SK-N-SH (cell line): ENCODE measurements around the gene PRDM15.

Experiments used
- EZH2phosphoT487 ChIP-seq: fragments of 200-600 bp; sonication (generic); IDR thresholded peaks from 2 replicates; pipeline ENCODE4 v1.6.1; 2017; ENCODE audit warnings: low read depth, mixed run types, mild to moderate bottlenecking, antibody characterized with exemption, moderate library complexity, borderline replicate concordance
- GABPA ChIP-seq: IDR thresholded peaks from 2 replicates; pipeline ENCODE4 v1.4.0; 2012; ENCODE audit warnings: low read depth, mild to moderate bottlenecking
- JUND ChIP-seq: IDR thresholded peaks from 2 replicates; pipeline ENCODE4 v1.4.0; 2012
- POLR2AphosphoS5 ChIP-seq: IDR thresholded peaks from 2 replicates; pipeline ENCODE4 v1.6.1; 2012; ENCODE audit warnings: low read depth, low read length
- REST ChIP-seq: IDR thresholded peaks from 2 replicates; pipeline ENCODE4 v1.6.1; 2012; ENCODE audit warnings: mild to moderate bottlenecking, low read depth, low read length, moderate library complexity
- RFX5 ChIP-seq: IDR thresholded peaks from 2 replicates; pipeline ENCODE4 v1.6.1; 2012; ENCODE audit warnings: mild to moderate bottlenecking, improper control_type of control experiment, low read length
- TEAD4 ChIP-seq: IDR thresholded peaks from 2 replicates; pipeline ENCODE4 v1.4.0; 2012; ENCODE audit warnings: mild to moderate bottlenecking, borderline replicate concordance; ENCODE audit not compliant: insufficient read depth
- YY1 ChIP-seq: IDR thresholded peaks from 2 replicates; pipeline ENCODE4 v1.4.0; 2012; ENCODE audit warnings: low read depth, mild to moderate bottlenecking
- TF ChIP-seq, protein P1 (sequence below): fragments of 200-600 bp; sonication (generic); IDR thresholded peaks from 2 replicates; pipeline ENCODE4 v1.6.1; 2017; ENCODE audit warnings: antibody characterized with exemption, mild to moderate bottlenecking, moderate library complexity

DNA sequence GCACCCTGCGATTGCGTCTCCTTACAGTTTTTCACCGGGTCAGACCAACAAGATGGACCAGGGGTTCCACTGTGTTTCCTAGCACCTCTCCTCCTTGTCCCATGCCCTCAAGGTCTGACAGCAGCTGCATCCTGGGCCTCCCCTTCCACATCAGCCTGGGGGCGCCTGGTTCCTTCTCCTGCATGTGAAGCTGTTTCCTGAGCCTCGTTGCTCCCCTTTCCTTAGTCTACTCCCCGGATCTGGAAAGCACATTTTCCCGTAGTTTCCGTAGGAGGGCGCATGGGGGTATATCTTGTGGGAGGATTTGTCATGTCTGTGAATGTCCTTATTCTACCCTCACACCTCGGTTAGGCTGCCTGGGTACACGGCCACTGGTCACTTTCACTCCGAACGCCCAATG is 6.1 kb downstream of the PRDM15 start:
- TF ChIP-seq, protein P1, sequence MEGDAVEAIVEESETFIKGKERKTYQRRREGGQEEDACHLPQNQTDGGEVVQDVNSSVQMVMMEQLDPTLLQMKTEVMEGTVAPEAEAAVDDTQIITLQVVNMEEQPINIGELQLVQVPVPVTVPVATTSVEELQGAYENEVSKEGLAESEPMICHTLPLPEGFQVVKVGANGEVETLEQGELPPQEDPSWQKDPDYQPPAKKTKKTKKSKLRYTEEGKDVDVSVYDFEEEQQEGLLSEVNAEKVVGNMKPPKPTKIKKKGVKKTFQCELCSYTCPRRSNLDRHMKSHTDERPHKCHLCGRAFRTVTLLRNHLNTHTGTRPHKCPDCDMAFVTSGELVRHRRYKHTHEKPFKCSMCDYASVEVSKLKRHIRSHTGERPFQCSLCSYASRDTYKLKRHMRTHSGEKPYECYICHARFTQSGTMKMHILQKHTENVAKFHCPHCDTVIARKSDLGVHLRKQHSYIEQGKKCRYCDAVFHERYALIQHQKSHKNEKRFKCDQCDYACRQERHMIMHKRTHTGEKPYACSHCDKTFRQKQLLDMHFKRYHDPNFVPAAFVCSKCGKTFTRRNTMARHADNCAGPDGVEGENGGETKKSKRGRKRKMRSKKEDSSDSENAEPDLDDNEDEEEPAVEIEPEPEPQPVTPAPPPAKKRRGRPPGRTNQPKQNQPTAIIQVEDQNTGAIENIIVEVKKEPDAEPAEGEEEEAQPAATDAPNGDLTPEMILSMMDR = no peak
- TF ChIP-seq TEAD4 = no peak
- no peak for TF ChIP-seq REST
- TF ChIP-seq JUND = no peak
- no peak for TF ChIP-seq RFX5
- no peak for TF ChIP-seq GABPA
- TF ChIP-seq POLR2AphosphoS5 = no peak
- no peak for TF ChIP-seq YY1
- no peak for TF ChIP-seq EZH2phosphoT487
